Inflammatory macrophage (primary cell): ENCODE results near the gene SLC30A5.
"Not testable (repeated sequence)": the region's sequence is repeated elsewhere in the genome, so short reads cannot be mapped to it uniquely, and the experiment has no call there.

Experiments
- DNase-seq, 2 donors: peaks; one replicate each; pipeline ENCODE4 v3.0.0-alpha.2; 2020 to 2022
- total RNA-seq, 18 experiments: gene quantifications; one replicate each; lab custom pipeline; 2026; ENCODE audit warnings: mixed read lengths in 6 of 18, inconsistent platforms in 2 of 18; lab: John Stamatoyannopoulos, UW

SLC30A5 gene
- total RNA-seq = 78.9 to 207 (median 145) reads per million in 18 experiments

DNA sequence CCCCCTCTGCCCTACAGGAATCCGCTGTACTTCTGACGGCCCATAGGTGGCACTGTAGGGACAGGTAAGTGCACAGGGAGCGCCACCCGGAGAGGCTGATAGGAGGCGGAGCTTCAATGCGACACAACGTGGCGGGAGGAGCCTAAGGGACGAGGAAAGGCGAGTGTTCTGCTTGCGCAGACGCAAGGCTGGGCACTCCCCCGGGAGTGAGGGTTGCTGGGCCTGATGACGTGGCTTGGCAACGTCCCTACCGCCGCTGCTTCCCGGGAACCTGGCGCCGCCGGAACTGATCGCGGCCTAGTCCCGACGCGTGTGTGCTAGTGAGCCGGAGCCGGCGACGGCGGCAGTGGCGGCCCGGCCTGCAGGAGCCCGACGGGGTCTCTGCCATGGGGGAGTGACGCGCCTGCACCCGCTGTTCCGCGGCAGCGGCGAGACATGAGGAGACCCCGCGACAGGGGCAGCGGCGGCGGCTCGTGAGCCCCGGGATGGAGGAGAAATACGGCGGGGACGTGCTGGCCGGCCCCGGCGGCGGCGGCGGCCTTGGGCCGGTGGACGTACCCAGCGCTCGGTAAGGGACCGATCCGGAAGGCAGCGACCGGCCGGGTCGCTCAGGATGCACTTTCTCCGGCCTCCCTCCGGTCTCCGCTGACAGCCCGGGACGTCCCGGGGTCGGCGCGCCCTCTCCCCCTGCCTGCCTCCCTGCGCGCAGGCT is at the start of gene SLC30A5:
TSS of gene SLC30A5 (plus strand) at position 244 of the 712 bp plus-strand sequence. CDS start at position 486, 242 bp downstream.
- DNase-seq = peak; percentile 99 to 100

DNA sequence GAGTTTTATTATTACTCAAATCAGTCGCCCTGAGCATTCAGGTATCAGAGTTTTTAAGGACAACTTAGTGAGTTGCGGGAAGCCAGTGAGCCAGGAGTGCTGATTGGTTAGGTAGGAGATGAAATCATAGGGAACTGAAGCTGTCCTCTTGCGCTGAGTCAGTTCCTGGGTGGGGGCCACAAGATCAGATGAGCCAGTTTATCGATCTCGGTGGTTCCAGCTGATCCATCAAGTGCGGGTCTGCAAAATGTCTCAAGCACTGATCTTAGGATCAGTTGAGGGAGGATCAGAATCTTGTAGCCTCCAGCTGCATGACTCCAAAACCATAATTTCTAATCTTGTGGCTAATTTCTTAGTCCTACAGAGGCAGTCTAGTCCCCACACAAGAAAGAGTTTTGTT is 48.6 kb upstream of the SLC30A5 start:
- not testable (repeated sequence) for DNase-seq

DNA sequence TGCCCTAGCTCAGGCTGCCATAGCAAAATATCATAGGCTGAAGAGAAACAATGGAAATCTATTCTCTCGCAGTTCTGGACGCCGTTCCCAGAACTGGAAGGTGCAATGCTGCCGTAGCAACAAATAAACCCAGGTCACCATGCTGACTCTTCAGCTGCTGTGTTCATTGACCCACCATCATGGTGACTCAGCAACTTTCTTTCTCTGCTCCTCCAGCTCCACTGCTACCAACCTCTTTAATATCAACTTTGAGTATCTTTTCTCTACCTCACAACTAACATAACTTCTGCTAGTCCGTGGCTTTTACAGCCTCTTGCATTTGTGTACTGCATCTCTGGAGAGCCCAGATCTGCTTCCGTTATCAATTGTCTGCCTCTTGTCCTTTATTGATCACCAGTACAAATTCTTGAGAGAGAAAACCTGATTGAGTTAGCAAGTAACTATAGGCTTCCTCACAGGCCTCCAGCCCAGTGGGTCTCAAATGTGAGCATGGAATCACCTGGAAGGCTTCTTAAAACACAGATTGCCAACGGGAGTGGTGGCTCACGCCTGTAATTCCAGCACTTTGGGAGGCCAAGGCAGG is 47.3 kb upstream of the SLC30A5 start:
- no peak for DNase-seq

- no peak for DNase-seq
Observed at GRCh38 chr5:69048230-69048629, 45.6 kb upstream of the SLC30A5 start.

DNA sequence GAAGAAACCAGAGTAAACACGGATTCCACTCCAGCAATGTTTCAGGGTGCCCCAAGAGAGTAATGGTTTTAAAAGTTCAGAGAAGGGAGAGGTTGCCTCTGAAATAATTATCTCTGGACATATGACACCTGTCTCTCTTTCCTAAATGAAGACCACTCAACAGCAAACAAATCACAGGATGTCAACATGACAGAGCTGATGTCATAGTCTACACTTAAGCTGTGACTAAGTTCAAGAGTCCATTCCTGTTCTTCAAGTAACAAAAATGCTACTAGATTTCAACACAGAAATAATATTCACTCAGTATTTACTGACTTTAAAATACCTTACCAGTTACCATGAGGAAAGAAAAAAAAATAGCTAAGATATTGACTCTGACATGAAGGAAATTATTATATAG is 44.7 kb upstream of the SLC30A5 start:
- no peak for DNase-seq

DNA sequence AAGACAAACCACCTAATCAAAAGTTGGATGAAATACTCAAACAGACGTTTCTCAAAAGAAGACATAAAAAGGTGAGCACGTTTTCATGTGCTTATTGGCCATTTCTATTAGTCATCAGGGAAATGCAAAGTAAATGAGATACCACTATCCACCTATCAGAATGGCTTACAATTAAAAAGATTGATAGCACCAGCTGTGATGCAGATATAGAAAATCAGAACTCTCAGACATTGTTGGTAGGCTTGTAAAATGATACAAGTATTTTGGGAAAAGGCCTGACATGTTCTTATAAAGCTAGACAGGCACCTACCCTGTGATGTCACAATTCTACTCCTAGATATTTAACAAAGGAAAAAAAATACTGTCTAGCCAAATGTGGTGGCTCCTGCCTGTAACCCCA is 44.0 kb upstream of the SLC30A5 start:
- DNase-seq = no peak

- DNase-seq = no peak
Observed at GRCh38 chr5:69050214-69050613, 43.6 kb upstream of the SLC30A5 start.

DNA sequence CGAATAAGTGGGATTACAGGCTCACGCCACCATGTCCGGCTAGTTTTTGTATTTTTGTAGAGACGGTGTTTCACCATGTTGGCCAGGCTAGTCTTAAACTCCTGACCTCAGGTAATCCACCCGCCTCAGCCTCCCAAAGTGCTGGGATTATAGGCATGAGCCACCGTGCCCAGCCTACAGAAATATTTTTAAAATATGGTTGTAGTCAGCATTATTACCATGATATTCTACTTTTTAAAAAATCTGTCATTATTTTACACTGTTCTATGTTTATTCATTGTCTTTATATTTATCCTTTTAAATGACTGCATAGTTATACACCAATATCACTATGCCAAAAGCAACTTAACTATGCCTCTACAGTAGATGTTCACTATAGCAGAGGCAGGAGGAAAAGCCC is 41.6 kb upstream of the SLC30A5 start:
- DNase-seq = no peak

- DNase-seq = no peak
Observed at GRCh38 chr5:69074664-69075521, 18.9 kb upstream of the SLC30A5 start.

- DNase-seq = no peak
Observed at GRCh38 chr5:69075522-69076179, 18.2 kb upstream of the SLC30A5 start.

DNA sequence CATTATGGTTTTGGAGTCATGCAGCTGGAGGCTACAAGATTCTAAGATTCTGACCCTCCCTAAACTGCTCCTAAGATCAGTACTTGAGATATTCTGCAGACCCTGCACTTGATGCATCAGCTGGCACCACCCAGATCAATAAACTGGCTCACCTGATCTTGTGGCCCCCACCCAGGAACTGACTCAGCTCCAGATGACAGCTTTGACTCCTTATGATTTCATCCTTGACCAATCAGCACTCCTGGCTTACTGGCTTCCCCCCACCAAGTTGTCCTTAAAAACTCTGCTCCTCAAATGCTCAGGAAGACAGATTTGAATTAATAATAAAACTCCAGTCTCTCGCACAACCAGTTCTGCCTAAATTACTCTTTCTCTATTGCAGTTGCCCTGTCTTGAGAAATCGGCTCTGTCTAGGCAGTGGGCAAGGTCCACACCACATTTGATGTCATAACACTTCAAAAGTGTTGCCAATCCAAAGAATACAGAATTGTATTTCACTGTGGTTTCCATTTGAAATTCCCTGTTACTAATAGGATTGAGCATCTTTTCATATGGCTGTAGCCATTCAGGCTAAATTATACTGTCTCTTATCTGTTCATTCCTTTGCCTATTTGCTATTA is 14.8 kb upstream of the SLC30A5 start:
- peak in 1 of 2 donors; percentile 21 for DNase-seq

DNA sequence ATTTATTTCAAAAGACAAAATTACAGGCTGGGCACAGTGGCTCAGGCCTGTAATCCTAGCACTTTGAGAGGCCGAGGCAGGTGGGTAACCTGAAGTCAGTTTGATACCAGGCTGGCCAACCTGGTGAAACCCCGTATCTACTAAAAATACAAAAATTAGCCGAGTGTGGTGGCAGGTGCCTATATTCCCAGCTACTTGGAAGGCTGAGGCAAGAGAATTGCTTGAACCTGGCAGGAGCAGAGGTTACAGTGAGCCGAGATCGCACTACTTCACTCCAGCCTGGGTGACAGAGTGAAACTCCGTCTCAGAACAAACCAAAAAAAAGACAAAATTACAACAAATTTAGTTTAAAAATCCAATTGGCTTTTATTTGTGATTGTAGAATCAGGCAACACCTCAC is 14.3 kb upstream of the SLC30A5 start:
- no peak for DNase-seq

DNA sequence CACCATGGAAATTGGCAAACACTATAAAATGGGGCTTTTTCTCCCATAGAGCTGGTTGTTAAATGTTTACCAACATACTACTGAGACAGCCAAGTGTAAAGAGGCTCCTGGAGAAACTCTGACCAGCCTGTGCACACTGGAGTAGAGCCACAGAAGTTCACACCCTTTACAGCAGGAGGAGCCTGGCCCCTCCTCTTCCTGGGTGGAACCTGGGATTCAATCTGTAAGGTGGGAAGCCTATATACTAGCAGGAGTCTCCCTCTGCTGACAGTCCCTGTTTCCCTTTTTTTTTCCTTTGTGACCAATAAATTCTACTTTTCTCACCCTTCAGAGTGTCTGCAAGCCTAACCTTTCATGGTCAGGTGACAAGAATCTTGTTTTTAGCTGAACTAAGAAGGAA is 10.4 kb upstream of the SLC30A5 start:
- peak in 1 of 2 donors; percentile 38 for DNase-seq

GRCh38 chr5:69084195-69084594 is 9.6 kb upstream of the SLC30A5 start:
- DNase-seq = no peak

DNA sequence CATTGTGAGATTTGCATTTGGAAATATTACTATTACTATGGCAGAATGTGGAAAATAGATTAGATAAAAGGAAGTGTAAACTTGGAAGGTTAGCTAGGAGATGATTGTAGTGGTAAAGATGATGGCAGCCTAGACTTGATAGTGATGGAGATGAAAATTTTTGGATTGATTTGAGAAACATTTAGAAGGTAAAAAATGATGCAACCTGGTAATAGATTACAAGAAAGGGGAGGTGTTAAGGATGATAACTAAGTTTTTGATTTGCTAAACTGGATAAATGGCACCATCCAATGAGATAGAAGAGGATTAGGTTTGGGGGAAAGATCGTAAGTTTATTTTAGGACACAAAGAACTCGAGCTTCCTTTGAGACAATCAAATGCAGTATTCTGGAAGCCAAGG is 8.9 kb upstream of the SLC30A5 start:
- no peak for DNase-seq

DNA sequence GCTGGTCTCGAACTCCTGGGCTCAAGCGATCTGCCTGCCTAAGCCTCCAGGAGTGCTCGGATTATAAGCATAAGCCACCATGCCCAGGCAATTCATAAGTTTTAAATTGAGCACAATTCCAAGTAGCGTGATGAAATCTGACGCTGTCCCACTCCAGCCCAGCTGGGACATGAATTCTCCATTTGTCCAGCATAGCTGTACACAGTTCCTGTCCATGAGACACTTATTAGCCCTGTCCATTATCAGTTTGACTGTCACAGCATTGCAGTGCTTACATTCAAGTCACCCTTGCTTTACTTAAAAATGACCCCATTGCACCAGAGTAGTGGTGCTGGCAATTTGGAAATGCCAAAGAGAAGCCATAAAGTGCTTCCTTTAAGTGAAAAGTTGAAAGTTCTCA is 7.6 kb upstream of the SLC30A5 start:
- no peak for DNase-seq

GRCh38 chr5:69088006-69088405 is 5.8 kb upstream of the SLC30A5 start:
- DNase-seq = not testable (repeated sequence)

- no peak for DNase-seq
Observed at GRCh38 chr5:69090158-69090557, 3.7 kb upstream of the SLC30A5 start.

GRCh38 chr5:69091771-69092170 is 2.0 kb upstream of the SLC30A5 start:
- no peak for DNase-seq

- DNase-seq = no peak
Observed at GRCh38 chr5:69092969-69093368, 845 bp upstream of the SLC30A5 start.

DNA sequence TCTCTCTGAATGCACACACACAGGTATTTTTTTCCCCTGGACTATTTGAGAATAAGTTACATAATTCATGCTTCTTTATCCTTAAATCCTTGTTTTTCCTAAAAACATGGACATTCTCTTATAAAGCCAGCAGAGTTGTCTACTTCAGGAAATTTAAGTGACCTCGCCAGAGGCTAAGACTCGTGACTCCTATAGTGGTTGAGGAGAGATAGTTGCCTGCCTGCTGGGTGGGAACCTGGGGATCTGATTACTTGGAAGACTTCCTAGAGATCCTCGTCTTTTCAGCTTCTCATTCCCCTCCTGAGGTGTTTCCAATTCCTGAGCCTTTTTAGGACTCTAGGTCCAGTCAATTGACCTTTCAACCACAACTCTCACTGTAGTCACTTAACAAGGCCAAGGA is 5.5 kb downstream of the SLC30A5 start:
- no peak for DNase-seq

DNA sequence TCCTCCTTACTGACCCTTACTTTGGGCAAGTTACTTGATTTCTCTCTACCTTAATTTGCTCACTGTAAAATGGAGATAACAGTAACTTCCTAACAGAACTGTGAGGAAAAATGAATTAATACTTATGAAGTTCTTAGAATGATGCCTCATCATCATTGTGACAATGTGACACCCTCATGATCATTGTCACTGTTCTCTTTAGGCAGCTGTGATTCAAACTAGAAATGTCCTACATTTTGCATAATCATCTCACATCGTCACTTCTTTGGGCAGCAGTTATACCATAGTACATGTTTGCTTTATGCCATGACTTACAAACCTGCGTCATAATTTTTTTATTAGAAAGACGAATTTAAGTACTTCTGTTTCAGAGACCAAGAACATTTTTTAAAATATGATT is 9.7 kb downstream of the SLC30A5 start:
- DNase-seq = peak; percentile 65 to 71
